ENCODE results near the gene PNPLA2.

- TF ChIP-seq GATA1 (IDR thresholded peaks at IDR 0.05; ENCODE audit: low read depth, low read length) (no peak), POLR2A (IDR thresholded peaks at IDR 0.05; ENCODE audit: low read length) (no peak)
Measured at GRCh38 chr11:868802-869201, 50.1 kb downstream of the PNPLA2 start.
